Measurements from ENCODE around the gene ZC3H13. TPM values are rescaled to one million over a fixed set of nuclear protein-coding genes. Genes with fewer than 3 reads are reported as not detected.
"Not testable (repeated sequence)": the region's sequence is repeated elsewhere in the genome, so short reads cannot be mapped to it uniquely, and the experiment has no call there.

Gene ZC3H13
- total and polyA plus RNA-seq, 2 experiments from 2014 or later: 15.6 to 50.7 TPM

- Histone ChIP-seq H3K9me2 (ENCODE audit: insufficient read depth) (no peaks in the 10 kb centered on the region), H3K4me2 (ENCODE audit: unreplicated experiment) (no peak overlapping the region), H3K79me2 (ENCODE audit: insufficient read depth) (peaks cover 4% of the 10 kb centered on the region; the same call in 1 of the 2 replicates), H2AFZ (no peak overlapping the region), H3K36me3 (ENCODE audit: low read depth) (peaks cover 15% of the 10 kb centered on the region; the same call in 1 of the 2 replicates), H3K4me1 (ENCODE audit: insufficient read depth) (peaks cover 5% of the 10 kb centered on the region), H3K4me3 (no peak overlapping the region), H3K27me3 (replicated peaks; ENCODE audit: insufficient read depth) (no peaks in the 10 kb centered on the region), H3F3A (ENCODE audit: insufficient read depth) (no peaks in the 10 kb centered on the region), H3K9me3 (ENCODE audit: low read depth) (no peaks in the 10 kb centered on the region), H3K9ac (no peak overlapping the region), H4K20me1 (ENCODE audit: insufficient read depth) (no peaks in the 10 kb centered on the region), H3K27ac (no peak overlapping the region)
- no peak for DNase-seq
- in situ Hi-C loops (cut with MboI): no loop called here
- whole genome bisulfite sequencing, 2 experiments (ENCODE audit: low coverage in 1 of 2, low lambda C conversion rate in 2 of 2, missing lambda C conversion rate in 2 of 2): 80 to 82% methylated on average over 2 of the region's 2 CpGs
- no peak for TF ChIP-seq EZH2 (IDR thresholded peaks at IDR 0.05; ENCODE audit: insufficient read depth, poor library complexity, severe bottlenecking)
- no peak for TF ChIP-seq EZH2phosphoT487 (IDR thresholded peaks at IDR 0.05; ENCODE audit: insufficient read depth, low read depth)
Measured at GRCh38 chr13:45994752-45995151, 57.8 kb downstream of the ZC3H13 start.

DNA sequence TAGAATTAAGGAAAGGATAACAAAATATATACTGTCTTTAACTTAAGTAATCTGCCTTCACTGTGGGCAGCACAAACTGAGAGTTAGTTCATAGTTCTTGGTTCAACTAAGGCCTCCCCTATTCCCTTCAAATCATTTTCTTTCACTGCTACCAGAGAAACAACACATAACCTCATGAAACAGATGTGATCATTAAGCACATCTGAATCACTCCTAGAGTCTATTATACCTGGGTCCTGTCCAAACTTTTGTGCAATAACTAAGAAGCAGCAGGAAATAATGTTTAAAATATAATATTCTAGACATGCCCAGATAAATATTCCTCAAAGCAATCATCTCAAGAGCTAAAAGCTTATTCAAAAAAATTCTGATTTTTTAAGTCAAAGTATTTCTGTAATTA lies 62.9 kb downstream of the ZC3H13 start:
- Histone ChIP-seq H4K20me1 (ENCODE audit: insufficient read depth) (no peaks in the 10 kb centered on the region), H3K9ac (peak overlapping the region; percentile 53), H3K4me2 (ENCODE audit: unreplicated experiment) (no peak overlapping the region), H3K79me2 (ENCODE audit: insufficient read depth) (peaks cover 20% of the 10 kb centered on the region; the same call in 1 of the 2 replicates), H2AFZ (no peak overlapping the region), H3K36me3 (ENCODE audit: low read depth) (peaks cover 33% of the 10 kb centered on the region), H3K27ac (peak overlapping the region; percentile 79), H3K4me3 (no peak overlapping the region), H3K9me2 (ENCODE audit: insufficient read depth) (no peaks in the 10 kb centered on the region), H3K9me3 (ENCODE audit: low read depth) (no peaks in the 10 kb centered on the region), H3K4me1 (ENCODE audit: insufficient read depth) (peaks cover 11% of the 10 kb centered on the region), H3K27me3 (replicated peaks; ENCODE audit: insufficient read depth) (no peaks in the 10 kb centered on the region), H3F3A (ENCODE audit: insufficient read depth) (peaks cover 10% of the 10 kb centered on the region)
- in situ Hi-C loops (cut with MboI): no loop called here
- DNase-seq: peak; percentile 85
- TF ChIP-seq EZH2phosphoT487 (IDR thresholded peaks at IDR 0.05; ENCODE audit: insufficient read depth, low read depth) (no peak), EZH2 (IDR thresholded peaks at IDR 0.05; ENCODE audit: insufficient read depth, poor library complexity, severe bottlenecking) (no peak)

- Histone ChIP-seq H3K36me3 (ENCODE audit: low read depth) (peaks cover 22% of the 10 kb centered on the region; the same call in 1 of the 2 replicates), H3K79me2 (ENCODE audit: insufficient read depth) (peaks cover 49% of the 10 kb centered on the region)
- in situ Hi-C loops (cut with MboI); H3K9me3 ChIP-seq (ENCODE audit: low read depth); H3F3A ChIP-seq (ENCODE audit: insufficient read depth); H4K20me1 ChIP-seq (ENCODE audit: insufficient read depth); H3K9me2 ChIP-seq (ENCODE audit: insufficient read depth); DNase-seq; H2AFZ ChIP-seq; H3K4me1 ChIP-seq (ENCODE audit: insufficient read depth); H3K27me3 ChIP-seq (replicated peaks; ENCODE audit: insufficient read depth); H3K9ac ChIP-seq; H3K4me2 ChIP-seq (ENCODE audit: unreplicated experiment); H3K27ac ChIP-seq; H3K4me3 ChIP-seq: not testable (repeated sequence)
- WGBS, 2 experiments (ENCODE audit: low coverage in 1 of 2, low lambda C conversion rate in 2 of 2, missing lambda C conversion rate in 2 of 2): no CpG with 5 or more reads among the region's 2 CpGs
Measured at GRCh38 chr13:45981127-45981526, 71.4 kb downstream of the ZC3H13 start.

DNA sequence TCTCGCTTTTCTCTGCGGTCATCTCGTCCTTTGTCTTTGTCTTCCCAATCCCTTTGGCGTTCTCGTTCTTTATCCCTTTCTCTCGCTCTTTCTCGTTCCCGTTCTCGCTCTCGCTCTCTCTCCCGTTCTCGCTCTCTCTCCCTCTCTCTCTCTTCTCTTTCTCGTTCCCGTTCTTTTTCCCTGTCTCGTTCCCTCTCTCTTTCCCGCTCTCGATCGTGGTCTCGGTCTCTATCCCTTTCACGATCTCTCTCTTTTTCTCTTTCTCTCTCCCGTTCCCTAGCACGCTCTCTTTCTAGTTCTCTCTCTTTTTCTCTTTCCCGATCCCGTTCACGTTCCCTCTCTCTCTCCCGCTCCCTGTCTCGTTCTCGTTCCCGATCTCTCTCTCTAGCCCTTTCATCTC lies 77.2 kb downstream of the ZC3H13 start:
- TF ChIP-seq EZH2 (IDR thresholded peaks at IDR 0.05; ENCODE audit: insufficient read depth, poor library complexity, severe bottlenecking) (no peak), EZH2phosphoT487 (IDR thresholded peaks at IDR 0.05; ENCODE audit: insufficient read depth, low read depth) (no peak)
- in situ Hi-C loops (cut with MboI): no loop called here
- no peak overlapping the region for H3K4me3 ChIP-seq
- H3K79me2 ChIP-seq (ENCODE audit: insufficient read depth): peaks cover 9% of the 10 kb centered on the region
- H3K4me1 ChIP-seq (ENCODE audit: insufficient read depth): no peaks in the 10 kb centered on the region
- WGBS, 2 experiments (ENCODE audit: low coverage in 1 of 2, low lambda C conversion rate in 2 of 2, missing lambda C conversion rate in 2 of 2): 98% methylated on average over 29 of the region's 29 CpGs
- no peak overlapping the region for H2AFZ ChIP-seq
- no peaks in the 10 kb centered on the region for H4K20me1 ChIP-seq (ENCODE audit: insufficient read depth)
- H3K36me3 ChIP-seq (ENCODE audit: low read depth): peaks cover 26% of the 10 kb centered on the region; the same call in 1 of the 2 replicates
- no peaks in the 10 kb centered on the region for H3K9me3 ChIP-seq (ENCODE audit: low read depth)
- no peak for DNase-seq
- no peak overlapping the region for H3K9ac ChIP-seq
- H3K27ac ChIP-seq: no peak overlapping the region
- no peak overlapping the region for H3K4me2 ChIP-seq (ENCODE audit: unreplicated experiment)
- H3K9me2 ChIP-seq (ENCODE audit: insufficient read depth): no peaks in the 10 kb centered on the region
- 0 out of 2 replicates have a peak, but pooled peaks cover 6% of the 10 kb centered on the region for H3F3A ChIP-seq (ENCODE audit: insufficient read depth)
- no peaks in the 10 kb centered on the region for H3K27me3 ChIP-seq (replicated peaks; ENCODE audit: insufficient read depth)

GRCh38 chr13:45974500-45974899 lies 78.0 kb downstream of the ZC3H13 start:
- peaks cover 32% of the 10 kb centered on the region; the same call in 1 of the 2 replicates for H3K36me3 ChIP-seq (ENCODE audit: low read depth)

More at GRCh38 chr13:45974500-45974899, 78.0 kb downstream of the ZC3H13 start:
- Histone ChIP-seq H4K20me1 (ENCODE audit: insufficient read depth) (no peaks in the 10 kb centered on the region), H3K79me2 (ENCODE audit: insufficient read depth) (peaks cover 8% of the 10 kb centered on the region; the same call in 1 of the 2 replicates), H3K9me2 (ENCODE audit: insufficient read depth) (no peaks in the 10 kb centered on the region), H3K27me3 (replicated peaks; ENCODE audit: insufficient read depth) (no peaks in the 10 kb centered on the region), H3K9ac (no peak overlapping the region), H3F3A (ENCODE audit: insufficient read depth) (0 out of 2 replicates have a peak, but pooled peaks cover 6% of the 10 kb centered on the region), H3K4me1 (ENCODE audit: insufficient read depth) (no peaks in the 10 kb centered on the region), H3K4me3 (no peak overlapping the region), H3K4me2 (ENCODE audit: unreplicated experiment) (no peak overlapping the region), H3K9me3 (ENCODE audit: low read depth) (no peaks in the 10 kb centered on the region), H3K27ac (no peak overlapping the region), H2AFZ (no peak overlapping the region)
- no peak for TF ChIP-seq EZH2phosphoT487 (IDR thresholded peaks at IDR 0.05; ENCODE audit: insufficient read depth, low read depth)
- no peak for TF ChIP-seq EZH2 (IDR thresholded peaks at IDR 0.05; ENCODE audit: insufficient read depth, poor library complexity, severe bottlenecking)
- WGBS, 2 experiments (ENCODE audit: low coverage in 1 of 2, low lambda C conversion rate in 2 of 2, missing lambda C conversion rate in 2 of 2): 99 to 100% methylated on average over 2 of the region's 2 CpGs
- no peak for DNase-seq
- in situ Hi-C loops (cut with MboI): no loop called here

All from GM23248 (cell line).